IMR-90 (cell line): ENCODE results near the gene TPX2. TPM values are rescaled to one million over a fixed set of nuclear protein-coding genes. Genes with fewer than 3 reads are reported as not detected.

ENCODE experiments used
- ATAC-seq: fragments of 200-7000 bp; cut with Tn5 transposase; 2 replicates; pipeline ENCODE4 v1.9.1; 2020; ENCODE audit warnings: low read depth, mild to moderate bottlenecking, moderate library complexity
- BruUV-seq: library from RNA; stranded (reverse); fragments of 400-500 nt; replicated peaks from 2 replicates; lab custom pipeline; 2021; lab: Mats Ljungman, UMichigan
- CTCF ChIA-PET: fragments of 300-600 bp; formaldehyde crosslinking; extraction: SDS; loops from one replicate; lab custom pipeline; 2021; ENCODE audit warnings: antibody characterized with exemption; lab: Yijun Ruan, JAX
- POLR2A ChIA-PET: fragments of 300-600 bp; sonication (Branson Sonifier 250); formaldehyde crosslinking; loops from one replicate; lab custom pipeline; 2022; ENCODE audit warnings: antibody characterized with exemption; ENCODE audit not compliant: unreplicated experiment; lab: Charles Lee
- DNase-seq: peaks from one replicate; pipeline ENCODE4 v3.0.0; 2013
- H2AFZ ChIP-seq: replicated peaks from 2 replicates; pipeline ENCODE3; 2013; ENCODE audit warnings: low read length, mild to moderate bottlenecking; ENCODE audit not compliant: poor library complexity
- H2AK5ac ChIP-seq: 2 replicates; pipeline ENCODE4 v1.6.1; 2013; ENCODE audit warnings: low read depth, low read length, inconsistent platforms
- H2AK9ac ChIP-seq: replicated peaks from 2 replicates; pipeline ENCODE3; 2013; ENCODE audit warnings: mild to moderate bottlenecking, low read depth, low read length, moderate library complexity; ENCODE audit not compliant: poor library complexity
- H2BK120ac ChIP-seq: 2 replicates; pipeline ENCODE4 v1.6.1; 2013; ENCODE audit warnings: low read depth, low read length, inconsistent platforms
- H2BK15ac ChIP-seq: 3 replicates; pipeline ENCODE4 v1.6.1; 2013; ENCODE audit warnings: low read depth, low read length, inconsistent platforms
- H2BK20ac ChIP-seq: 2 replicates; pipeline ENCODE4 v1.6.1; 2013; ENCODE audit warnings: low read depth, mild to moderate bottlenecking, inconsistent platforms, low read length, moderate library complexity
- H2BK5ac ChIP-seq: 2 replicates; pipeline ENCODE4 v1.6.1; 2013; ENCODE audit warnings: mild to moderate bottlenecking, low read depth, low read length, inconsistent platforms; ENCODE audit not compliant: poor library complexity, severe bottlenecking
- H3K14ac ChIP-seq: replicated peaks from 2 replicates; pipeline ENCODE4 v1.6.1; 2013; ENCODE audit warnings: low read depth, low read length, inconsistent platforms
- H3K18ac ChIP-seq: 2 replicates; pipeline ENCODE4 v1.6.1; 2013; ENCODE audit warnings: low read depth, low read length, control low read depth
- H3K23ac ChIP-seq: 2 replicates; pipeline ENCODE4 v1.6.1; 2013; ENCODE audit warnings: low read depth, low read length, inconsistent platforms
- H3K27ac ChIP-seq: 2 replicates; pipeline ENCODE4 v1.5.1; 2013; ENCODE audit warnings: mild to moderate bottlenecking, control low read depth, low read length; ENCODE audit not compliant: insufficient read depth
- H3K27me3 ChIP-seq: 2 replicates; pipeline ENCODE4 v1.6.1; 2013; ENCODE audit warnings: low read length; ENCODE audit not compliant: control insufficient read depth, insufficient read depth
- H3K36me3 ChIP-seq: 2 replicates; pipeline ENCODE4 v1.6.1; 2013; ENCODE audit warnings: low read length, mixed read lengths; ENCODE audit not compliant: control insufficient read depth, insufficient read depth
- H3K4ac ChIP-seq: 2 replicates; pipeline ENCODE4 v1.6.1; 2013; ENCODE audit warnings: low read depth, low read length, inconsistent platforms
- H3K4me1 ChIP-seq: 2 replicates; pipeline ENCODE4 v1.6.1; 2013; ENCODE audit warnings: low read length, mixed read lengths; ENCODE audit not compliant: control insufficient read depth, insufficient read depth
- H3K4me2 ChIP-seq: 2 replicates; pipeline ENCODE4 v1.6.1; 2013; ENCODE audit warnings: low read depth, mild to moderate bottlenecking, control low read depth, low read length, moderate library complexity
- H3K4me3 ChIP-seq: 2 replicates; pipeline ENCODE4 v1.5.1; 2013; ENCODE audit warnings: low read depth, mild to moderate bottlenecking, control low read depth, low read length, moderate library complexity; ENCODE audit not compliant: insufficient read depth
- H3K56ac ChIP-seq: 2 replicates; pipeline ENCODE4 v1.6.1; 2013; ENCODE audit warnings: low read length, inconsistent platforms; ENCODE audit not compliant: insufficient read depth; ENCODE audit errors: extremely low read depth
- H3K79me1 ChIP-seq, 2 experiments: 2 replicates each; pipeline ENCODE4 v1.6.1; 2013; ENCODE audit warnings: low read length in 2 of 2, inconsistent platforms in 1 of 2, low read depth in 1 of 2
- H3K9ac ChIP-seq: 2 replicates; pipeline ENCODE4 v1.6.1; 2013; ENCODE audit warnings: low read depth, low read length, control low read depth
- H3K9me1 ChIP-seq: 2 replicates; pipeline ENCODE4 v1.6.1; 2013; ENCODE audit warnings: low read length, inconsistent platforms; ENCODE audit not compliant: insufficient read depth
- H3K9me3 ChIP-seq: 2 replicates; pipeline ENCODE4 v1.6.1; 2013; ENCODE audit warnings: low read length; ENCODE audit not compliant: control insufficient read depth, insufficient read depth
- H4K20me1 ChIP-seq: 2 replicates; pipeline ENCODE4 v1.6.1; 2013; ENCODE audit warnings: low read length, inconsistent platforms; ENCODE audit not compliant: insufficient read depth
- H4K5ac ChIP-seq: 2 replicates; pipeline ENCODE4 v1.6.1; 2013; ENCODE audit warnings: mild to moderate bottlenecking, low read depth, low read length, control low read depth
- H4K8ac ChIP-seq, 2 experiments: 2 replicates each; pipeline ENCODE4 v1.6.1; 2013; ENCODE audit warnings: low read depth in 2 of 2, low read length in 2 of 2, control low read depth in 1 of 2, inconsistent platforms in 1 of 2
- H4K91ac ChIP-seq: 2 replicates; pipeline ENCODE4 v1.6.1; 2013; ENCODE audit warnings: low read depth, low read length, inconsistent platforms; ENCODE audit not compliant: insufficient read depth
- BHLHE40 ChIP-seq: fragments of 150-350 bp; IDR thresholded peaks from 2 replicates; pipeline ENCODE4 v1.6.1; 2016; ENCODE audit warnings: mild to moderate bottlenecking, low read depth, low read length
- CEBPB ChIP-seq: IDR thresholded peaks from 2 replicates; pipeline ENCODE4 v1.6.1; 2012; ENCODE audit warnings: low read depth, low read length, improper control_type of control experiment
- CHD1 ChIP-seq: IDR thresholded peaks from 2 replicates; pipeline ENCODE4 v1.6.1; 2012; ENCODE audit warnings: low read depth, low read length, improper control_type of control experiment
- FOS ChIP-seq: fragments of 150-350 bp; IDR thresholded peaks from 2 replicates; pipeline ENCODE4 v1.6.1; 2016; ENCODE audit warnings: low read depth, low read length
- MAFK ChIP-seq: IDR thresholded peaks from 2 replicates; pipeline ENCODE4 v1.6.1; 2012; ENCODE audit warnings: low read depth, low read length, improper control_type of control experiment
- MAZ ChIP-seq: IDR thresholded peaks from 2 replicates; pipeline ENCODE4 v1.6.1; 2012; ENCODE audit warnings: low read depth, mild to moderate bottlenecking, low read length, improper control_type of control experiment, moderate library complexity, borderline replicate concordance
- MXI1 ChIP-seq: IDR thresholded peaks from 2 replicates; pipeline ENCODE4 v1.6.1; 2012; ENCODE audit warnings: low read depth, mild to moderate bottlenecking, low read length, moderate library complexity, borderline replicate concordance
- NFE2L2 ChIP-seq: fragments of 150-350 bp; IDR thresholded peaks from 2 replicates; pipeline ENCODE4 v1.6.1; 2016; ENCODE audit warnings: low read depth, mild to moderate bottlenecking, low read length
- POLR2A ChIP-seq: IDR thresholded peaks from 2 replicates; pipeline ENCODE4 v1.6.1; 2012; ENCODE audit warnings: mild to moderate bottlenecking, low read depth, low read length
- RAD21 ChIP-seq: IDR thresholded peaks from 2 replicates; pipeline ENCODE4 v1.6.1; 2012; ENCODE audit warnings: low read length, improper control_type of control experiment
- RCOR1 ChIP-seq: IDR thresholded peaks from 2 replicates; pipeline ENCODE4 v1.6.1; 2012; ENCODE audit warnings: mild to moderate bottlenecking, low read length, improper control_type of control experiment; ENCODE audit not compliant: insufficient replicate concordance
- RFX5 ChIP-seq: IDR thresholded peaks from 2 replicates; pipeline ENCODE4 v1.8.0; 2012; ENCODE audit warnings: low read depth, mild to moderate bottlenecking, low read length, moderate library complexity
- SMC3 ChIP-seq: fragments of 150-350 bp; IDR thresholded peaks from 2 replicates; pipeline ENCODE4 v1.6.1; 2016; ENCODE audit warnings: low read depth, mild to moderate bottlenecking, antibody characterized with exemption, low read length, moderate library complexity
- WGBS, 2 experiments: methylation state at CpG; one replicate each; pipeline versions ENCODE4 v1.1.5 to v1.1.7; 2013; ENCODE audit warnings: missing lambda C conversion rate in 2 of 2; ENCODE audit not compliant: insufficient read length in 1 of 2; ENCODE audit errors: extremely low coverage in 2 of 2; 5-methylcytosine and 5-hydroxymethylcytosine counted together
- dilution Hi-C: fragments of 300-500 bp; cut with HindIII; formaldehyde crosslinking; loops from one replicate; pipeline ENCODE4 v1.14.3; 2018; ENCODE audit warnings: low sequenced_read_pairs; ENCODE audit not compliant: unreplicated experiment
- in situ Hi-C: fragments of 300-500 bp; cut with MboI; formaldehyde crosslinking; loops from 3 replicates; pipeline ENCODE4 v1.14.3; 2019; ENCODE audit warnings: low sequenced_read_pairs, inconsistent platforms, mixed read lengths
- intact Hi-C: fragments of 100-400 bp; cut with micrococcal nuclease; formaldehyde crosslinking; loops from 2 replicates; pipeline ENCODE4 v1.10.0; 2022
- polyA plus RNA-seq, 3 experiments: library from polyadenylated mRNA; depleted of rRNA; stranded (reverse); fragments of >200 nt; gene quantifications; 2 replicates each; pipeline ENCODE4 v1.2.3, GENCODE V29; 2012; ENCODE audit warnings: low replicate concordance in 1 of 3
- total RNA-seq: library from RNA; depleted of rRNA; stranded (reverse); fragments of >200 nt; gene quantifications from 2 replicates; pipeline ENCODE4 v1.2.3, GENCODE V29; 2012
- TF ChIP-seq, protein P1 (sequence below): fragments of 150-350 bp; IDR thresholded peaks from 2 replicates; pipeline ENCODE4 v1.6.1; 2016; ENCODE audit warnings: low read depth, mild to moderate bottlenecking, low read length, moderate library complexity, borderline replicate concordance
- TF ChIP-seq, protein P2 (sequence below): conservative IDR thresholded peaks from 2 replicates; pipeline ENCODE4 v1.5.1; 2012; ENCODE audit warnings: mild to moderate bottlenecking, low read depth, low read length, improper control_type of control experiment
- TF ChIP-seq, protein P3 (sequence below): fragments of 150-350 bp; IDR thresholded peaks from 2 replicates; pipeline ENCODE4 v1.6.1; 2017; ENCODE audit warnings: mild to moderate bottlenecking, antibody characterized with exemption, low read length, low read depth

TPX2 gene
- total and polyA plus RNA-seq, 2 of the 4 experiments (the other 2 are of a cell fraction), result 28.5 to 72.2 TPM

GRCh38 chr20:31816221-31816620, 77.1 kb downstream of the TPX2 start:
- no peak overlapping the region for H3K23ac ChIP-seq
- H3K9me1 ChIP-seq, result peaks cover 14% of the 10 kb centered on the region
- DNase-seq (no peak), ATAC-seq (no peak)
- H3K79me1 ChIP-seq, result peaks cover 2 to 10% of the 10 kb centered on the region in 2 experiments; a peak in 3 of 4 replicates
- H3K27me3 ChIP-seq, result no peaks in the 10 kb centered on the region
- no peak overlapping the region for H3K27ac ChIP-seq
- no peak overlapping the region for H2AFZ ChIP-seq
- H2AK9ac ChIP-seq, result no peak overlapping the region
- H2AK5ac ChIP-seq, result no peak overlapping the region
- no CpG with 5 or more reads among the region's 5 CpGs for WGBS, 2 experiments
- H2BK5ac ChIP-seq, result no peak overlapping the region
- BruUV-seq, result no TSS peak
- in situ Hi-C loops (no loop called here), intact Hi-C loops (no loop called here), dilution Hi-C loops (no loop called here)
- 0 out of 2 replicates have a peak, but pooled peaks cover 4% of the 10 kb centered on the region for H4K20me1 ChIP-seq
- no peak overlapping the region for H3K4me2 ChIP-seq
- no peak overlapping the region for H2BK20ac ChIP-seq
- ChIA-PET CTCF (no interaction called here), POLR2A (no interaction called here)
- peaks cover 19% of the 10 kb centered on the region for H3K4me1 ChIP-seq
- H3K9ac ChIP-seq, result no peak overlapping the region
- H4K5ac ChIP-seq, result no peak overlapping the region
- H3K18ac ChIP-seq, result no peak overlapping the region
- no peaks in the 10 kb centered on the region for H3K36me3 ChIP-seq
- no peak overlapping the region for H3K56ac ChIP-seq
- no peak overlapping the region for H4K91ac ChIP-seq
- no peak overlapping the region for H3K4ac ChIP-seq
- no peak overlapping the region for H4K8ac ChIP-seq
- no peak for TF ChIP-seq RFX5
- TF ChIP-seq, protein P1, sequence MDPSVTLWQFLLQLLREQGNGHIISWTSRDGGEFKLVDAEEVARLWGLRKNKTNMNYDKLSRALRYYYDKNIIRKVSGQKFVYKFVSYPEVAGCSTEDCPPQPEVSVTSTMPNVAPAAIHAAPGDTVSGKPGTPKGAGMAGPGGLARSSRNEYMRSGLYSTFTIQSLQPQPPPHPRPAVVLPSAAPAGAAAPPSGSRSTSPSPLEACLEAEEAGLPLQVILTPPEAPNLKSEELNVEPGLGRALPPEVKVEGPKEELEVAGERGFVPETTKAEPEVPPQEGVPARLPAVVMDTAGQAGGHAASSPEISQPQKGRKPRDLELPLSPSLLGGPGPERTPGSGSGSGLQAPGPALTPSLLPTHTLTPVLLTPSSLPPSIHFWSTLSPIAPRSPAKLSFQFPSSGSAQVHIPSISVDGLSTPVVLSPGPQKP, result no peak
- TF ChIP-seq, protein P2, sequence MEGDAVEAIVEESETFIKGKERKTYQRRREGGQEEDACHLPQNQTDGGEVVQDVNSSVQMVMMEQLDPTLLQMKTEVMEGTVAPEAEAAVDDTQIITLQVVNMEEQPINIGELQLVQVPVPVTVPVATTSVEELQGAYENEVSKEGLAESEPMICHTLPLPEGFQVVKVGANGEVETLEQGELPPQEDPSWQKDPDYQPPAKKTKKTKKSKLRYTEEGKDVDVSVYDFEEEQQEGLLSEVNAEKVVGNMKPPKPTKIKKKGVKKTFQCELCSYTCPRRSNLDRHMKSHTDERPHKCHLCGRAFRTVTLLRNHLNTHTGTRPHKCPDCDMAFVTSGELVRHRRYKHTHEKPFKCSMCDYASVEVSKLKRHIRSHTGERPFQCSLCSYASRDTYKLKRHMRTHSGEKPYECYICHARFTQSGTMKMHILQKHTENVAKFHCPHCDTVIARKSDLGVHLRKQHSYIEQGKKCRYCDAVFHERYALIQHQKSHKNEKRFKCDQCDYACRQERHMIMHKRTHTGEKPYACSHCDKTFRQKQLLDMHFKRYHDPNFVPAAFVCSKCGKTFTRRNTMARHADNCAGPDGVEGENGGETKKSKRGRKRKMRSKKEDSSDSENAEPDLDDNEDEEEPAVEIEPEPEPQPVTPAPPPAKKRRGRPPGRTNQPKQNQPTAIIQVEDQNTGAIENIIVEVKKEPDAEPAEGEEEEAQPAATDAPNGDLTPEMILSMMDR, result no peak
- TF ChIP-seq NFE2L2, result no peak
- TF ChIP-seq RAD21, result no peak
- TF ChIP-seq MAFK, result no peak
- no peak for TF ChIP-seq BHLHE40
- TF ChIP-seq RCOR1, result no peak
- TF ChIP-seq FOS, result no peak
- TF ChIP-seq, protein P3, sequence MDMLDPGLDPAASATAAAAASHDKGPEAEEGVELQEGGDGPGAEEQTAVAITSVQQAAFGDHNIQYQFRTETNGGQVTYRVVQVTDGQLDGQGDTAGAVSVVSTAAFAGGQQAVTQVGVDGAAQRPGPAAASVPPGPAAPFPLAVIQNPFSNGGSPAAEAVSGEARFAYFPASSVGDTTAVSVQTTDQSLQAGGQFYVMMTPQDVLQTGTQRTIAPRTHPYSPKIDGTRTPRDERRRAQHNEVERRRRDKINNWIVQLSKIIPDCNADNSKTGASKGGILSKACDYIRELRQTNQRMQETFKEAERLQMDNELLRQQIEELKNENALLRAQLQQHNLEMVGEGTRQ, result no peak
- TF ChIP-seq POLR2A, result no peak
- TF ChIP-seq CHD1, result no peak
- TF ChIP-seq MXI1, result no peak
- TF ChIP-seq SMC3, result no peak
- no peak for TF ChIP-seq MAZ
- no peak for TF ChIP-seq CEBPB
- no peak overlapping the region for H3K14ac ChIP-seq
- no peaks in the 10 kb centered on the region for H3K9me3 ChIP-seq
- H3K4me3 ChIP-seq, result no peak overlapping the region
- no peak overlapping the region for H2BK120ac ChIP-seq
- no peak overlapping the region for H2BK15ac ChIP-seq
